GM18907 (cell line): ENCODE results near the gene BANF2.
A peak's percentile ranks its signal among the peaks of the same experiment; 100 is the strongest.
"Not testable (repeated sequence)": the region's sequence is repeated elsewhere in the genome, so short reads cannot be mapped to it uniquely, and the experiment has no call there.

ENCODE experiments used
- ATAC-seq: cut with Tn5 transposase; IDR thresholded peaks from one replicate; pipeline ENCODE4 v1.9.1; 2021; ENCODE audit warnings: mild to moderate bottlenecking, moderate library complexity; ENCODE audit not compliant: unreplicated experiment

The BANF2 gene

GRCh38 chr20:17682103-17682888 lies 17.5 kb upstream of the BANF2 start, which contains the start of gene RRBP1:
Gene RRBP1, minus strand, starts transcription at chr20:17682242. Its CDS starts 21,735 bp downstream, at chr20:17660507.
- ATAC-seq = peak; percentile 93

DNA sequence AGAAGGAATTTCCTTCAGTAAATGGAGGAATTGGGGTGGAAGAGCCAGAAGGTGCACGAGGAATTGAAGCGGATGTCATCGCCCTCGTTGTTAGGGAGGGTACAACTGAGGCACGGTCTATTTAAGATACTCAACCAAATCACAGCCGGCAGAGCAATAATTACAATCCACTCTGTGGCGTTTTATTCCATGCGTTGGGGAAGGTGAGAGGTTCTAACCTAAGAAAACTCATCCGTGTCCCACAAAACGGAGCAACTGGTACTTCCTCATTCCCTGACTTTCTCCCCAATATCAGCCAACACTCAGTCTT lies 16.9 kb upstream of the BANF2 start:
- no peak for ATAC-seq

DNA sequence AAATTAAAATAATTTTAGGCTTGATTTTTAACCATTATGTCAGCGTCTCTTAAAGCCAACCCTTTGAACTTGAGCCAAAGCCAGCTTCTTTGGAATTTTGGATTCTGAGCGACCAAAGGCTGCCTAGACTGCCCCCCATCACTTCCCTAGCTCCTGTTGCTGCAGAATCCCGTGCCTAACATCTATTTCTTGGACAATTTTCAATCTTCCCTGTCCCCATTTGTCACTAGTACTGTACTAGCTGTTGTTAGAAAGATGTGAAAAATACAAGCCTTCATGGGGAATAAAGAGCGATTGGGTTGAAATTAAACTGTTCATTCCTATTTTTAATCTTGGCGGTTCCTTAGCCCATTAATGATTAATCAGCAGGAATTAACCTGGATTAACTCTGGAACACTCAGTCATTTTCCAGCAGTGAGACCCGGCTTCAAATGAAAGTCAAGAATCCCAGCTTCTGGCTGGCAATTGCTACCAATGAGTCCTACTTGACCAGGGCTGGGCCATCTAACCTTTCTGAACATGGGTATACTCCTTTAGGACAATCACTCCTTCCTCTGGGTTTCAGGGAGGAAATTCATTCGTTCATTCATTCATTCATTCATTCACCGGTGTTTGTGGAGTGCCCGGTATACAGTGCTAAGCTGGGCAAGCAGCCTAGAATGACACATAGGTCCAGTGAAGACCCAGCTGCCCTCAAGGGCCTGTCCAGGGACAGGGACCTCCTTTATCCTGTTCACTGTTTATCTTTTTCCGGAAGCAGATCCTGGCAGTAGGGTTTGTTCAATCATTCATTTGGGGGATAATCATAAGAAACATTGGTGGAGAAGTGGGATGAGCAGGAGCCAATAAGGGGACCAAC lies 16.3 kb upstream of the BANF2 start:
- ATAC-seq = no peak

GRCh38 chr20:17684077-17684888 lies 15.5 kb upstream of the BANF2 start:
- ATAC-seq = no peak

GRCh38 chr20:17685168-17685567 lies 14.6 kb upstream of the BANF2 start:
- no peak for ATAC-seq

DNA sequence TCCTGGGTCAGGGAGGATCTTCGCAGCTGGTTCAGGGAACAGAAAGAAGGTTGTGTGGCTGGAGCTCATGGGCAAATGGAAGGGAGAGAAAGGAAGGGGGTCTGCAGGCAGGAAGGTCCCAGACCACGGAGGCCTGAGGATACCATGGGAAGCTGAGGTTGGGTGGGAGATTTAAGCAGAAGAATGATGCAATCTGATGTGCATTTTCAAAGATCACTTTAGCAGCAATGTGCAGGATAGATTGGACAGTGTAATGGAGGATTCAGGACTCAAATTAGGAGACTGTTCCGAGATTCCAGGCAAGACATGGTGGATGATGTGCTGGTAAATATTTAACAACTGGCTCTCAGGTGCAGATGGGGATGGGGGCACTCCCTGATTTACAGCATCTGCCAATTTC lies 12.0 kb upstream of the BANF2 start:
- no peak for ATAC-seq

GRCh38 chr20:17688965-17689364 lies 10.8 kb upstream of the BANF2 start:
- ATAC-seq = no peak

GRCh38 chr20:17690144-17690543 lies 9.6 kb upstream of the BANF2 start:
- no peak for ATAC-seq

DNA sequence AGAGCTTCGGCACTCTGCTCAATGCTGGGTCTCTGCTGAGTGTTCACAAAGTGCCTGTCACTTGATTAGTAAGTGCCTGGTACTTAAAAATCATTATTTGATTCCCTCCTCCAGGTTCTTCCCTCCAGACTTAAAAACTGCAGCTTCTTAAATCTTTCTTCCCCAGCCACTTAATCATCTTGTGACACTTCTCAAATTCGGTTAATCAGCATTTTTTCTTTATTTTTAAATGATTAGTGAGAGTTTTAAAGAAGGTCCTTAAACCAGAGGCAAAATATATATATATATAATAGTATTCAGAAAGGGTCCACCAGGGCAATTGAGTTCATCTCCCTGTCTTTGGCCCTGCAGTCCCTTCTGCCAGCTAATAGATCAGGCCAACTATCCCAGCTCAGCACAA lies 8.0 kb upstream of the BANF2 start:
- no peak for ATAC-seq

DNA sequence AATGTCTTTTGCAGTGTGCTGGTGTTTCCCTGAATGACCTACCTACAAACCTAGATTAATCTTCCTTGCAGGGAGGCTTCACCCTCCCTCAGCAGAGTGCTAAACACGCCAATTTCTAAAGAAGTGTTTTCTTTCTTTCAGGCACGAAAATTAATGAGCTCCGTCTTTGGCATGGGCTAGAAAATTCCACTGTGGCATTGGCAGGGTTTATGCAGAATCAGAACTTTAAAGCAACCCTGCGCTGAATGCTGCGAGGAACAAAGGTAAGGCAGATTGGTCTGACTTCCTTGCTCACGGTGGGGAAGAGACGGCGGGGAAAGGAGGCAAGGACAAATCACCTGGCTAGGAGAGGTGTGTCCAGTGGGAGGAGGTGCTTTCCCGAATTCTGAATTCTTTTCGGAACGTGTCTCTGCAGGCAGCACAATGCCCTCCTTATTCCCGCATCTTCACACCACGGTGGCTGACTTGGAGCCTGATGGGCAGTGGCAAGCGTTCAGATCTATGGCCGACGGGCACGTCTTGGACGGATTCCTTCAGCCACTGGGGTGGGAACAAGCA lies 6.2 kb upstream of the BANF2 start:
- ATAC-seq = no peak

GRCh38 chr20:17694767-17695166 lies 5.0 kb upstream of the BANF2 start:
- ATAC-seq = no peak

GRCh38 chr20:17696287-17696686 lies 3.5 kb upstream of the BANF2 start:
- ATAC-seq = no peak

- no peak for ATAC-seq
Observed at GRCh38 chr20:17697171-17697570, 2.6 kb upstream of the BANF2 start.

GRCh38 chr20:17698384-17698783 lies 1.4 kb upstream of the BANF2 start:
- no peak for ATAC-seq

DNA sequence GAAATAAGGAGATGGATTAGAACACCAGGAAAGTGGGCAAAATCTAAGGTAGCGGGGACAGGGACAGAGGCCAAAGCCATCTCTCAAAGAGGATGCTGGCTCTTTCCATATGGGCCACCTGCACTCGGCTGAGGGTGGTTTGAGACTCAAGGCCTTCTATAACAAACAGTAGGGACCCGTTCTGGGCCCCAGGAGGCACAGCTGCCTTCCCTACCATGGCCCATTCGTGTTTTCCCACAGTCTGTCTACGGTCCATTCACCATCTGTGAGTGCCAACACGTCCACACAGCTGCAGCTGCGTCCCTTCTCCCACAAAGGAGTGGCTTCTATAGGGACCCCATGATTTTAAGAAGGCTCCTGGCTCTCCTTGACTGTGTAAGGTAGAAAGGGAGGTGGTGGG lies 871 bp downstream of the BANF2 start:
- no peak for ATAC-seq

DNA sequence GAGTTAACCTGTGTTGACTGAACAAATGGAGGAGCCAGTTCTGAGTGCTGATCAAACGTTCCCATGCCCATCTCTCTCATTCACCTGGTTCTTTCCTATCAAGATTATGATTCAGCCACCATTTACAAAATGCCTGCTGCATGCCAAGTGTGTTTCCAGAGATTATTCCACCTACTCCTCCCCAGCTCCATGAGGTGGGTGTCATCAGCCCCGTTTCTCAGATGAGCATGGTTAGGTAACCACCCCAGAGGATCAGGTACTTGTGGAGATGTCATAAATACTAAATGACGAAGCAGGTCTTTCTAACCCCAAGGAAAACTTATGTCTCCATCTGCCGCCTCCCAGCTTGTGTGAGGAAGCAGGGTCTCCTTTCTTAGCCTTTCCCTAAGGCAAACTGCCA lies 2.1 kb downstream of the BANF2 start:
- ATAC-seq = no peak

DNA sequence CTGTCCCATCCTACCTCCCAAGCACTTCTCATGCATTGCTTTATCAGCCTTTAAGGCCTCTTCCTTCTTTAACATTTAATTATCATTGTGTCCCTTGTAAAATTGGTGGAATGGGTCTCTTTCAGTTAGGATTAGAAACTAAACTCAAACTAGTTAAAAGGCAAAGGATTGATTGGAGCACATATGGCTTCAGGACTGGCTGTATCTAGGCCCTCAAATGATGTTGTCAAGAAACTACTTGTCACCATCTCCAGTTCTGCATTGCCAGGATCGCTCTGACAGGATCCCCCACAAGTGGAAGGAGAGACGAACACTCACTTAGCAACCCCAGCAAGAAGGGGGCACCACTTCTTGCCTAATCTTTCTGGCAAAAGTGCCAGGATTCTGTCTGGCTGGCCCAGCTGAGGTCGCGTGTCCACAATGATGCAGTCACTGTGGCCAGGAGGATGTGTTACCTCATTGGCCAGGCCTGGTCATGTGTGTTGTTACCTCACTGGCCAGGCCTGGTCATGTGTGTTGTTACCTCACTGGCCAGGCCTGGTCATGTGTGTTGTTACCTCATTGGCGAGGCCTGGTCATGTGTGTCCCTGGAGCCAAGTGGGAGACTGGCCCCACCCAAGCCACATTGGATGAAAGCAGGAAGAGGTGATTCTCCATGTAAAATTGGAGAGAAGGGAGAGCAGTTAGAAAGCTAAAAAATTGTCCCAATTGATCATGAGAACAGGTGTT lies 5.0 kb downstream of the BANF2 start:
- ATAC-seq = no peak

GRCh38 chr20:17705916-17706315 lies 6.2 kb downstream of the BANF2 start:
- no peak for ATAC-seq

- ATAC-seq = no peak
Observed at GRCh38 chr20:17706632-17707031, 6.9 kb downstream of the BANF2 start.

DNA sequence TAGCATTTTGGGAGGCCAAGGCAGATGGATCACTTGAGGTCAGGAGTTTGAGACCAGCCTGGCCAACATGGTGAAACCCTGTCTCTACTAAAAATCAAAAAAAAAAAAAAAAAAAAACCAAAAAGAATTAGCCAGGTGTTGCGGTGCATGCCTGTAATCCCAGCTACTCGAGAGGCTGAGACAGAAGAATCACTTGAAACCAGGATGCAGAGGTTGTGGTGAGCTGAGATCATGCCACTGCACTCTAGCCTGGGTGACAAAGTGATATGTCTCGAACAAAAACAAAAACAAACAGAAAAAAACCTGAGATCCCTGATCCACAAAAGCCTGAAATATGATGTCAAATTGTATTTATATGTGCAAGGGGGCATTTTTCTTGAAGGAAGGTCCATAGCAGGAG lies 8.2 kb downstream of the BANF2 start:
- ATAC-seq = not testable (repeated sequence)
